Suprapubic skin (tissue), 4 donors: ENCODE measurements around the gene MRPS10. TPM values are rescaled to one million over a fixed set of nuclear protein-coding genes. Genes with fewer than 3 reads are reported as not detected.
"Not testable (repeated sequence)": the region's sequence is repeated elsewhere in the genome, so short reads cannot be mapped to it uniquely, and the experiment has no call there.

ENCODE experiments used
- DNase-seq, 2 donors: peaks; one replicate each; pipeline ENCODE4 v3.0.0-alpha.2; 2019; ENCODE audit warnings: low spot score in 2 of 2
- H3K27ac ChIP-seq: fragments of 200-600 bp; sonication (generic); one replicate; pipeline ENCODE4 v1.5.1; 2019
- H3K27me3 ChIP-seq: fragments of 200-600 bp; sonication (generic); one replicate; pipeline ENCODE4 v1.5.1; 2019
- H3K36me3 ChIP-seq: fragments of 200-600 bp; sonication (generic); one replicate; pipeline ENCODE4 v1.5.1; 2019
- H3K4me1 ChIP-seq: fragments of 200-600 bp; sonication (generic); one replicate; pipeline ENCODE4 v1.5.1; 2019
- H3K4me3 ChIP-seq: fragments of 200-600 bp; sonication (generic); one replicate; pipeline ENCODE4 v1.5.1; 2019; ENCODE audit warnings: mild to moderate bottlenecking
- H3K9me3 ChIP-seq: fragments of 200-600 bp; sonication (generic); one replicate; pipeline ENCODE4 v1.5.1; 2019
- EP300 ChIP-seq: sonication (generic); formaldehyde crosslinking; IDR thresholded peaks from one replicate; pipeline ENCODE4 v1.6.1; 2017; ENCODE audit warnings: antibody characterized with exemption
- POLR2A ChIP-seq, 2 donors: fragments of 450-650 bp; IDR thresholded peaks; one replicate each; pipeline ENCODE4 v1.6.1; 2017; ENCODE audit warnings: antibody characterized with exemption in 2 of 2, mild to moderate bottlenecking in 2 of 2, moderate library complexity in 2 of 2
- POLR2AphosphoS5 ChIP-seq, 3 donors: sonication (generic); formaldehyde crosslinking; IDR thresholded peaks; one replicate each; pipeline ENCODE4 v1.6.1; 2017; ENCODE audit warnings: antibody characterized with exemption in 3 of 3
- WGBS: methylation state at CpG from one replicate; pipeline ENCODE4 v1.1.5; 2018; 5-methylcytosine and 5-hydroxymethylcytosine counted together
- total RNA-seq, 4 donors: library from RNA; depleted of rRNA; stranded (reverse); fragments of >200 nt; gene quantifications; one replicate each; pipeline ENCODE4 v1.1.0, GENCODE V29; 2016
- TF ChIP-seq, protein P1 (sequence below), 2 donors: fragments of 200-600 bp in 1 of 2; fragments of 450-650 bp in 1 of 2; sonication (generic) in 1 of 2; IDR thresholded peaks; one replicate each; pipeline ENCODE4 v1.5.1; 2016 to 2019; ENCODE audit warnings: antibody characterized with exemption in 2 of 2, mild to moderate bottlenecking in 1 of 2, moderate library complexity in 1 of 2

Gene MRPS10
- total RNA-seq, 4 donors from 2014 or later = 17.7 to 20.8 (median 20.3) TPM

DNA sequence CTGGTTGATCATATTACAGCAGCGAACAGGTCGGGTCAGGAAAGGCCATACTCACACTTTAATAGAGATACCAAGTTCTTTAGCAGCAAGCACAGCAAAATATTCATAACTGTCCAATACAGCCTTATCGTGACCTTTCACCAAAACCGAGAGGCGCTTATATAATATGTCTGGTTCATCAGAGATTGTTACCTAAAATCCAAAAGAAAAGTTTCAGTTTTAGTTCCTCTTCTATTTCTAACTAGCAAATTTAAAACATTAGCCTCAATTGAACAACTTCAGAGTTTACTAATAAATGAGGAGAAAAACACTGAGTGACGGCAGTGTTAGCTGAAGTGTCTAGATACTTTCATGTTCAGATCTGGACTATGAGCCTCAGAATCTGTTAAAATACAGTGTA, 5.9 kb downstream of the MRPS10 start:
- Histone ChIP-seq H3K36me3 (peaks cover 64% of the 10 kb centered on the region), H3K4me3 (no peak overlapping the region), H3K27ac (no peak overlapping the region), H3K9me3 (no peaks in the 10 kb centered on the region), H3K27me3 (no peaks in the 10 kb centered on the region), H3K4me1 (peaks cover 13% of the 10 kb centered on the region)
- no peak for TF ChIP-seq EP300
- DNase-seq = no peak
- 92% methylated on average over 6 of the region's 6 CpGs for whole genome bisulfite sequencing

DNA sequence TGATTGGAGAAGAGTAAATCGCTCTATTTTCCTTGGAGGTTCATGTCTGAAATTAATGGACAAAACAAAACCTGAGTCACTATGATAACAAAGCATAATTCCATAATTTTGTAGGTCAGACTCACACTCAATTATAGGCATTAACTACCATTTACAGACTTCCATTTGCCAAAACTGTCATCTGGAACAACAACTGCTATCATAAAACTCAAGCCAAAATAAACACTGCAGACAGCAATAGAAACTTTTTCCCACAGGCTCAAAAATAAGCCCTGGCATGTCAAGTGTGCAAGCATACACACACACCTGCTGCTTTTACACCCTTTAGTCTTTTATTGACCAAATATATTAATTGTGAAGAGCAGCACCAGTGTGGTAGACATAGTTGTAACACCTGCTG, 7.1 kb downstream of the MRPS10 start:
- no peak overlapping the region for H3K4me3 ChIP-seq
- H3K27ac ChIP-seq = no peak overlapping the region
- H3K36me3 ChIP-seq = peaks cover 74% of the 10 kb centered on the region
- WGBS = 79% methylated on average over 1 of the region's 1 CpG
- no peak for DNase-seq
- H3K27me3 ChIP-seq = no peaks in the 10 kb centered on the region
- H3K4me1 ChIP-seq = peaks cover 5% of the 10 kb centered on the region
- H3K9me3 ChIP-seq = no peaks in the 10 kb centered on the region
- TF ChIP-seq POLR2AphosphoS5 (IDR thresholded peaks at IDR 0.05) (no peak), POLR2A (IDR thresholded peaks at IDR 0.05) (no peak)
- TF ChIP-seq, protein P1, sequence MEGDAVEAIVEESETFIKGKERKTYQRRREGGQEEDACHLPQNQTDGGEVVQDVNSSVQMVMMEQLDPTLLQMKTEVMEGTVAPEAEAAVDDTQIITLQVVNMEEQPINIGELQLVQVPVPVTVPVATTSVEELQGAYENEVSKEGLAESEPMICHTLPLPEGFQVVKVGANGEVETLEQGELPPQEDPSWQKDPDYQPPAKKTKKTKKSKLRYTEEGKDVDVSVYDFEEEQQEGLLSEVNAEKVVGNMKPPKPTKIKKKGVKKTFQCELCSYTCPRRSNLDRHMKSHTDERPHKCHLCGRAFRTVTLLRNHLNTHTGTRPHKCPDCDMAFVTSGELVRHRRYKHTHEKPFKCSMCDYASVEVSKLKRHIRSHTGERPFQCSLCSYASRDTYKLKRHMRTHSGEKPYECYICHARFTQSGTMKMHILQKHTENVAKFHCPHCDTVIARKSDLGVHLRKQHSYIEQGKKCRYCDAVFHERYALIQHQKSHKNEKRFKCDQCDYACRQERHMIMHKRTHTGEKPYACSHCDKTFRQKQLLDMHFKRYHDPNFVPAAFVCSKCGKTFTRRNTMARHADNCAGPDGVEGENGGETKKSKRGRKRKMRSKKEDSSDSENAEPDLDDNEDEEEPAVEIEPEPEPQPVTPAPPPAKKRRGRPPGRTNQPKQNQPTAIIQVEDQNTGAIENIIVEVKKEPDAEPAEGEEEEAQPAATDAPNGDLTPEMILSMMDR (IDR thresholded peaks at IDR 0.05) = no peak

DNA sequence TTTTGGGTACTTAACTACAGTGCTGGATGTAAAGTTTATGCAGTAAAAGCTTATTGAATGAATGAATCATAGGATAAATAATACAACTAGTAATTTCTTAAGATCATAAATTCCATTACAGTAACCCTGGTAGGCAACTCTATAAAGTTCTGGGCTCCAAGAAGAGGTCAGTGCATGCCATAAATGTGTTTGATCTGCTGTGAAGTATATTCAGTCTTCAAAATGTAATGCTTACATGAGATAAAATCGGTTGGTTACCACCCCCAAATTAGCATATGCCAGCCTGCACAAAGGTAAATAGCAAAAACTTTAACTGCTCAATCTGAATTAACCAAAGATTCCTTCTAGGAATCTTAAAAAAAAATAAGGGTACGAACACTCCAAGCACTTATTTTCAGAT, 10.1 kb downstream of the MRPS10 start:
- H3K4me1 ChIP-seq, H3K27ac ChIP-seq, H3K9me3 ChIP-seq, H3K4me3 ChIP-seq, H3K27me3 ChIP-seq, DNase-seq: not testable (repeated sequence)
- H3K36me3 ChIP-seq = peaks cover 72% of the 10 kb centered on the region
- WGBS = 84% methylated on average over 2 of the region's 2 CpGs

DNA sequence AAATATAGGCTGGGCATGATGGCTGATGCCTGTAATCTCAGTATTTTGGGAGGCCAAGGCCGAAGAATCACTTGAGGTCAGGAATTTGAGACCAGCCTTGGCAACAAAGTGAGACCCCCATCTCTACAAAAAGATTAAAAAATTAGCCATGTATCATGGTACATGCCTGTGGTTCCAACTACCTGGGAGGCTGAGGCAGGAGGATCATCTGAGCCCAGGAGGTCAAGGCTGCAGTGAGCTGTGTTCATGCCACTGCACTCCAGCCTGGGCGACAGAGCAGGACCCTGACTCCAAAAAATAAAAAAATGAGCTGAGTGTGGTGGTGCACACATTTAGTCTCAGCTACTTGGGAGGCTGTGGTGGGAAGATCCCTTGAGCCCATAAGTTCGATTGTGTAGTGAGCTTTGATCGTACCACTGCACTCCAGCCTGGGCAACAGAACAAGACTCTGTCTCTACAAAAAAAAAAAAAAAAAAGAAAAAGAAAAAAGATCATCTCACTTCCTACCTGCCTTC, 12.8 kb downstream of the MRPS10 start:
- no peaks in the 10 kb centered on the region for H3K4me1 ChIP-seq
- TF ChIP-seq POLR2A (IDR thresholded peaks at IDR 0.05) (no peak), POLR2AphosphoS5 (IDR thresholded peaks at IDR 0.05) (no peak), EP300 (no peak)
- TF ChIP-seq, protein P1 (IDR thresholded peaks at IDR 0.05) = no peak
- 94% methylated on average over 4 of the region's 4 CpGs for WGBS
- H3K27me3 ChIP-seq = no peaks in the 10 kb centered on the region
- H3K27ac ChIP-seq = no peak overlapping the region
- DNase-seq = no peak
- no peaks in the 10 kb centered on the region for H3K9me3 ChIP-seq
- no peak overlapping the region for H3K4me3 ChIP-seq
- H3K36me3 ChIP-seq = peaks cover 54% of the 10 kb centered on the region

DNA sequence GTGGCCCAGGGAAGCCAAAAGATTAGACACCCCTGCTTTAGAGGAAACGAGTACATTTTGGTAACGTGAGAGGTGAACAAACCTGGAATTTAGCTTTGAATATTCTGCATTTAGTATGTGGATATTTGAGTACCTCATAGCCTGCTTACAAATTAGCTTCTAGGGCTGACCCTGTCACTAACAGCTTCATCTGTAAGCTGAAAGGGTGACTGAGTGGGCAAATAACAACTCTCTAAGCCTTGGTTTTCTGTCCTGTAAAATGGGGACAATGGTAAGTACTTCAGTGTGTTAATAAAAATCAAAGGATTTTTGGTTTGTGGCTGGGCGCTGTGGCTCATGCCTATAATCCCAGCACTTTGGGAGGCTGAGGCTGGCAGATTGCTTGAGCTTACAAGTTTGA, 14.5 kb downstream of the MRPS10 start:
- TF ChIP-seq EP300 = no peak
- TF ChIP-seq POLR2AphosphoS5 (IDR thresholded peaks at IDR 0.05) = no peak
- no peak for TF ChIP-seq POLR2A (IDR thresholded peaks at IDR 0.05)
- TF ChIP-seq, protein P1 (IDR thresholded peaks at IDR 0.05) = no peak
- H3K4me1 ChIP-seq = no peaks in the 10 kb centered on the region
- H3K27ac ChIP-seq = no peak overlapping the region
- H3K36me3 ChIP-seq = peaks cover 37% of the 10 kb centered on the region
- 89% methylated on average over 3 of the region's 3 CpGs for WGBS
- no peaks in the 10 kb centered on the region for H3K27me3 ChIP-seq
- H3K4me3 ChIP-seq = no peak overlapping the region
- no peak for DNase-seq
- H3K9me3 ChIP-seq = no peaks in the 10 kb centered on the region

DNA sequence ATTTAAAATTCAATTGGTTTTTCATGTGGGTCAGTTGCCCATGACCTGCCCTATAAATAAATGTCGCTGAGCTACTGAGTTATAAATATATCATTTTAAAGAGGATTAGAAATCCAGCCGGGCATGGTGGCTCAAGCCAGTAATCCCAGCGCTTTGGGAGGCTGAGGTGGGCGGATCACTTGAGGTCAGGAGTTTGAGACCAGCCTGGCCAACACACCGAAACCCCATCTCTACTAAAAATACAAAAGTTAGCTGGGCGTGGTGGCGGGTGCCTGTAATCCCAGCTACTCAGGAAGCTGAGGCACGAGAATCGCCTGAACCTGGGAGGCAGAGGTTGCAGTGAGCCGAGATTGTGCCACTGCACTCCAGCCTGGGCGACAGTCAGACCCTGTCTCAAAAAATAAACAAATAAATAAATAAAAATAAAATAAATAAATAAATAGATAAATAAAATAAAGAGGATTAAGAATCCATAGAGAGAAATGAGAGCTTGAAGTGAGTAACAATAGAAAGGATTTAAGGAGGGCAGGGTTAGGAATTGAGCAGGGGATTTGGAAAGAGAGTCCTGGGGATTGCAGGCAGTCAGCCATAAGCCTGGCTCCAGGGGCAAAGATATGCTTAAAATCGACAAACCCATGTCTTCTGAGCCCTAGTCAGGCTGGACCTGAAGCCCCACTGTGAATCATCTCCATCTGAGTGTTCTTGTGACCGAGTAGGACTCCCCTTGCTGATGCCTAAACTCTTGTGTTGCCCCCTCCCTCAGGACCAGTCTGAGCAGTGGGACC, 15.3 kb downstream of the MRPS10 start:
- H3K4me3 ChIP-seq, H3K9me3 ChIP-seq, H3K27me3 ChIP-seq, DNase-seq, H3K4me1 ChIP-seq, H3K27ac ChIP-seq: not testable (repeated sequence)
- H3K36me3 ChIP-seq = peaks cover 29% of the 10 kb centered on the region
- WGBS = 91% methylated on average over 13 of the region's 13 CpGs

DNA sequence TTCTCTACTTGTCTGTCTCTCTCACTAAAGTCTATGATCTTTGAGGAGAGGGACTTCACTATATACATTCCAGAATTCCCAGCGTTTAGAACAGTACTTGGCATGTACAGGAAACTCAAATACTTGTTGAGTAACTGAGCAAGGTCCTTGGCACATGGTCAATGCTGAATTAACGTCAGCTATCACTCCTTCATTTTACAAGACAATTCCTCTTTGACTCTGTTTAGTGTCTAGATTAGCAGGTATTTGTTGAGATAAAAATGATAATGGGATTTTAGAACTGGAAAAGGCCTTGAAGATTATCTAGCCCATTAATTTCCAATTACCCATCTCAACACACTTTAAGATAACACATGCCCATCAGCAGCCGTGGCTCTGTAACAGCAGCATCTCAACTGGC, 16.3 kb downstream of the MRPS10 start:
- Histone ChIP-seq H3K27ac (no peak overlapping the region), H3K36me3 (peaks cover 19% of the 10 kb centered on the region), H3K4me1 (peaks cover 4% of the 10 kb centered on the region), H3K9me3 (no peaks in the 10 kb centered on the region), H3K4me3 (no peak overlapping the region), H3K27me3 (no peaks in the 10 kb centered on the region)
- no peak for DNase-seq
- WGBS = 52% methylated on average over 3 of the region's 3 CpGs
- TF ChIP-seq POLR2A (IDR thresholded peaks at IDR 0.05) (no peak), POLR2AphosphoS5 (IDR thresholded peaks at IDR 0.05) (no peak), EP300 (no peak)
